GM13977 (cell line): ENCODE data around the gene LIN7A.
A peak's percentile ranks its signal among the peaks of the same experiment; 100 is the strongest.

Experiments
- DNase-seq: peaks from one replicate; pipeline ENCODE4 v3.0.0; 2012; ENCODE audit warnings: low spot score
- in situ Hi-C: fragments of 300-500 bp; cut with MboI; formaldehyde crosslinking; loops from one replicate; pipeline ENCODE4 v1.12.0; 2022; ENCODE audit warnings: low sequenced_read_pairs, low pct_unique_long_range_greater_than_20kb, mixed read lengths, inconsistent platforms; ENCODE audit not compliant: unreplicated experiment
- TF ChIP-seq, protein P1 (sequence below): IDR thresholded peaks from 2 replicates; pipeline ENCODE4 v1.5.1; 2012; ENCODE audit warnings: mild to moderate bottlenecking, control low read depth; ENCODE audit not compliant: insufficient read depth; ENCODE audit errors: extremely low read depth, missing control alignments

The LIN7A gene

DNA sequence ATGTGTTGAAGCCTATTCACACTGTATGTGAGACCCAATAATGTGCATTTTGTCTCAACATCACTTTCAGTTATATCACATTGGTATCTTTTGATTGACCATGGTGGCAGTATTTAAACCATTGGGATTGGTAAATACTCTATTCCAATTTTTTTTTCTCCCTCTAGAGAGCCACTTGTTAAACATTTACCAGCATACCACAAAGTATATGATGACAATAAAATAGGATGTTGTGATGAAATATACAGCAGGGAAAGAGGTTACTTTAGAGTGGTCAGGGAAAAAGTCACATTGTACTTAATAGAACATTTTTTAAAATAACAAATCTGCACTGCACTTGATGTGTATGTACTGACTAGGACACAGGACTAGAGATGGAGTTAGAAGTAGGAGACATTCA, 5.6 kb upstream of the LIN7A start:
- no peak for DNase-seq
- in situ Hi-C loops: no loop called here
- TF ChIP-seq, protein P1, sequence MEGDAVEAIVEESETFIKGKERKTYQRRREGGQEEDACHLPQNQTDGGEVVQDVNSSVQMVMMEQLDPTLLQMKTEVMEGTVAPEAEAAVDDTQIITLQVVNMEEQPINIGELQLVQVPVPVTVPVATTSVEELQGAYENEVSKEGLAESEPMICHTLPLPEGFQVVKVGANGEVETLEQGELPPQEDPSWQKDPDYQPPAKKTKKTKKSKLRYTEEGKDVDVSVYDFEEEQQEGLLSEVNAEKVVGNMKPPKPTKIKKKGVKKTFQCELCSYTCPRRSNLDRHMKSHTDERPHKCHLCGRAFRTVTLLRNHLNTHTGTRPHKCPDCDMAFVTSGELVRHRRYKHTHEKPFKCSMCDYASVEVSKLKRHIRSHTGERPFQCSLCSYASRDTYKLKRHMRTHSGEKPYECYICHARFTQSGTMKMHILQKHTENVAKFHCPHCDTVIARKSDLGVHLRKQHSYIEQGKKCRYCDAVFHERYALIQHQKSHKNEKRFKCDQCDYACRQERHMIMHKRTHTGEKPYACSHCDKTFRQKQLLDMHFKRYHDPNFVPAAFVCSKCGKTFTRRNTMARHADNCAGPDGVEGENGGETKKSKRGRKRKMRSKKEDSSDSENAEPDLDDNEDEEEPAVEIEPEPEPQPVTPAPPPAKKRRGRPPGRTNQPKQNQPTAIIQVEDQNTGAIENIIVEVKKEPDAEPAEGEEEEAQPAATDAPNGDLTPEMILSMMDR: no peak

DNA sequence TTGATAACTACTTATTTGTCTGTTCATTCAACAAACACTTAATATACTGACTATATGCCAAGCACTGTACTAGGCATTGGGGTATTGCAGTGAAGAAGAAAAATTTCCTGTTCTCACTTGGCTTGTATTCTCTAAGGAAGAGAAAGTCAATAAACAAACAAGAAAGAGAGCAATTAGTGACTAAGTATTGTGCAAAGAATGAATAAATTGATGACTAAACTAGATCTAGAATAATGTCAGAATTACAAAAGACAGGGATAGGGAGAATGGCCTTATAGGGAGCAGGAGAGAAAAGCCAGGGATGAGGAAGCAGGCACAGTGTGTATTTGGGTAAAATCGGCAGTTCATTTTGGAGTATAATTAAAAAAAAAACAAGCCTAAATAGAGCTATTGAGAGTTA, 4.2 kb upstream of the LIN7A start:
- TF ChIP-seq, protein P1: no peak
- in situ Hi-C loops: no loop called here
- no peak for DNase-seq

- peak; percentile 25 for DNase-seq
- TF ChIP-seq, protein P1: no peak
- in situ Hi-C loops: no loop called here
Observed at GRCh38 chr12:80939231-80939950, 1.7 kb upstream of the LIN7A start.

- TF ChIP-seq, protein P1: no peak
- DNase-seq: no peak
- in situ Hi-C loops: no loop called here
Observed at GRCh38 chr12:80938397-80938796, 663 bp upstream of the LIN7A start.

DNA sequence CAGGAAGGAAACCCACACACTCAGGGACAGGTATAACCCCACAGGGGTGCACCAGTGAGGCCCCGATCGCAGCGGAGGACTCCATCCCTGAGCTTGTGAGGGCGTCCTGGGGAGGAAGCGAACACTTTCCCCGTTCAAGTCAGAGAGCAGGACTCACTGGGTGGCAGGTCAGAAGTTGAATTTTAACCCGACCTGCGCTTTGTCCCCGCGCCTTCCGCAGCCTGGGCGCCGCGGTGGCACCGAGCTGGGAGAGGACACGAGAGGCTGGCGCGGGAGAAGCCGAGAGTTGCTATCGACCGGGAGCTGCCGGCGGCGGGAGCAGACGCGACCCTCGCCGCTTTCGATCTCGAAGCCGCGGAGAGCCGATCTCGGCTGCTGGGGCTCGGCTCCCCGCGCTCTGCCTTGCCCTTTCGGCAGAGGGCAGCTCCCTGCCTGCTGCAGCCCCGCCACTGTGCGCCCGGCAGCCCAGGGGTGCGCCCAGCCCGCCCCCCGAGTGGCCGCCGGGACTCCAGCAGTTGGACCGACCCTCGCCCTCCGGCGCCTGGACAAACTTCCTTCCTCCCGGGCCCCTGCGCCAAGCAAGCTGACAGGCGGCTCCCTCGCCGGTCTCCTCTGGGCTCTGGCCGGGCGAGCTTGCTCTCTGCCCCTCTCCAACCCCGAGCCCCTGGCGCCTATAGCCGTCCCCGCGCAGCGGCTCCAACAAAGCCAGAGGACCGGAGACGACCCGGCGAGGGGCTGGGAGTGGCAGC, 918 bp downstream of the LIN7A start:
- in situ Hi-C loops: no loop called here
- peak; percentile 63 for DNase-seq
- TF ChIP-seq, protein P1: peak; percentile 19

- TF ChIP-seq, protein P1: no peak
- no peak for DNase-seq
- in situ Hi-C loops: no loop called here
Observed at GRCh38 chr12:80936353-80936641, 1.4 kb downstream of the LIN7A start.
